Fibroblast of skin of abdomen (primary cell): ENCODE results near the gene RAPGEF1.
"Not testable (repeated sequence)": the region's sequence is repeated elsewhere in the genome, so short reads cannot be mapped to it uniquely, and the experiment has no call there.

Experiments used
- DNase-seq: peaks from one replicate; pipeline ENCODE4 v3.0.0-alpha.2; 2013

RAPGEF1 gene

GRCh38 chr9:131554087-131554842, 185.6 kb downstream of the RAPGEF1 start:
- DNase-seq, result no peak

GRCh38 chr9:131552030-131552429, 187.8 kb downstream of the RAPGEF1 start:
- no peak for DNase-seq

GRCh38 chr9:131550465-131550864, 189.4 kb downstream of the RAPGEF1 start:
- not testable (repeated sequence) for DNase-seq

GRCh38 chr9:131549186-131549585, 190.7 kb downstream of the RAPGEF1 start:
- DNase-seq, result not testable (repeated sequence)

GRCh38 chr9:131546336-131547084, 193.4 kb downstream of the RAPGEF1 start:
- no peak for DNase-seq

GRCh38 chr9:131545786-131546335, 194.0 kb downstream of the RAPGEF1 start:
- DNase-seq, result no peak

- DNase-seq, result no peak
Measured at GRCh38 chr9:131545003-131545785, 194.7 kb downstream of the RAPGEF1 start, which contains the start of gene PRRT1B. TSS of gene PRRT1B (plus strand) at chr9:131545523. CDS start at chr9:131545616, 93 bp downstream.

- no peak for DNase-seq
Measured at GRCh38 chr9:131543141-131543540, 196.7 kb downstream of the RAPGEF1 start.

GRCh38 chr9:131539223-131539923, 200.5 kb downstream of the RAPGEF1 start:
- no peak for DNase-seq

- no peak for DNase-seq
Measured at GRCh38 chr9:131537946-131538345, 201.9 kb downstream of the RAPGEF1 start.

GRCh38 chr9:131534721-131535237, 205.1 kb downstream of the RAPGEF1 start:
- no peak for DNase-seq

- peak; percentile 80 for DNase-seq
Measured at GRCh38 chr9:131530920-131531832, 208.7 kb downstream of the RAPGEF1 start, which contains the start of gene UCK1. TSS of gene UCK1 (minus strand) at chr9:131531263. CDS start at chr9:131531174, 89 bp downstream.

GRCh38 chr9:131530546-131530919, 209.3 kb downstream of the RAPGEF1 start:
- DNase-seq, result peak; percentile 23

- DNase-seq, result no peak
Measured at GRCh38 chr9:131529597-131530545, 210.0 kb downstream of the RAPGEF1 start.

- DNase-seq, result no peak
Measured at GRCh38 chr9:131528886-131529505, 210.9 kb downstream of the RAPGEF1 start.

- no peak for DNase-seq
Measured at GRCh38 chr9:131528186-131528585, 211.7 kb downstream of the RAPGEF1 start.
